Smooth muscle cell of the umbilical artery (primary cell): ENCODE data around the gene LBHD2. TPM values are rescaled to one million over a fixed set of nuclear protein-coding genes. Genes with fewer than 3 reads are reported as not detected.

Source experiments
- total RNA-seq: library from RNA; depleted of rRNA; stranded (reverse); fragments of >200 nt; gene quantifications from 2 replicates; pipeline ENCODE4 v1.2.3, GENCODE V29; 2014

The LBHD2 gene
- not detected in 2 replicates for total RNA-seq

GRCh38 chr14:103084021-103084919 is at the start of gene LBHD2:
TSS of gene LBHD2 (plus strand) at chr14:103084210. CDS start at chr14:103086013, 1,803 bp downstream.

GRCh38 chr14:103057372-103058163 is 26.4 kb upstream of the LBHD2 start, which contains the start of gene CDC42BPB:
TSS of gene CDC42BPB (minus strand) at chr14:103057549. CDS start at chr14:103057173, 376 bp downstream.

GRCh38 chr14:103094406-103095209 is 10.6 kb downstream of the LBHD2 start, which contains the start of gene EXOC3L4:
TSS of gene EXOC3L4 (plus strand) at chr14:103094725. CDS start at chr14:103100220, 5,495 bp downstream.

DNA sequence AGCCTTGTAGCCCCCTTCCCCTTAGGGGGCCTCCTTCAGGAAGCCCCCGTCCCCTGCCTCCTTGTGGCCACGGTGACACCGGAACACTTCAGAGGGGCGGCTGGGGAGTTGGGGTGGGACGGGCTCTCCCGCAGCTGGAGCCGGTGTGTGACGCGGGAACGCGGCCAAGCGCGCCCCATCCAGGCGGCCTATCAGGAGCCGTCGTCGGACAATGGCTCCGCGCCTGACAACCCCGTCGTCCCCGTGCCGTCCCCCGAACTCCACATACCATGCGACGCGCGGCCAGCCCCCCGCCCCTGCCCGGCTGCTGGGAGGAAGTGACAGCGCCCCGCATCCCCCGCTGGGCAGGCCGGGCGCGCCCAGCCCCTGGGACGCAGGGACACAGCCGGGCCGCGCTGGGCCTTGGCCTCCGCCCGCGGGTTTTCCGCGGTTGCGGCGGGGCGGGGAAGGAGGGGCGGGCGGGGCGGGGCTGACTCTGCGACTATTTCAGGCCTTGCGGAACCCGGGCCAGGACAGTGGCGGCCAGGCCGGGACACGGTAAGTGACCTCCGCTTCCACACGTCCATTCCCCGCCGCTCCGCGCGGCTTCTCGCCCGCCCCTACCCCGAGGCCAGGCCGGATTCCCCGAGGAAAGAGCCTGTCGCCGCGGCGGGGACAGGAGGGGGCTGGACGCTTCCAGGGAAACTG is 39.1 kb downstream of the LBHD2 start, which contains the start of gene TNFAIP2:
TNFAIP2 (plus strand) TSS at position 515 of the 687 bp plus-strand sequence. CDS start 2,997 bp downstream, outside the sequence.

Other genes with a start within 250 kb of the LBHD2 start
- gene AMN, start 161.5 kb upstream of the LBHD2 start, total RNA-seq = 0.14 and 0.30 TPM in 2 replicates
- gene CDC42BPB, start 26.7 kb upstream of the LBHD2 start, total RNA-seq = 105 and 175 TPM in 2 replicates
- gene EXOC3L4, start 10.5 kb downstream of the LBHD2 start, total RNA-seq = 0.59 TPM in 1 of 2 replicates, not detected in the other
- 29.8 and 161 TPM in 2 replicates for gene TNFAIP2, start 39.3 kb downstream of the LBHD2 start, total RNA-seq